Nucleus accumbens (tissue), 56 donors: ENCODE data around the gene POU2AF1.

Source experiments
- DNase-seq, 56 donors: peaks; one replicate each; lab custom pipeline; 2025; lab: John Stamatoyannopoulos, UW

The POU2AF1 gene

GRCh38 chr11:111351374-111352055, 27.6 kb downstream of the POU2AF1 start:
- no peak for DNase-seq

GRCh38 chr11:111350811-111351210, 28.3 kb downstream of the POU2AF1 start:
- no peak for DNase-seq

GRCh38 chr11:111349191-111349695, 29.8 kb downstream of the POU2AF1 start:
- no peak for DNase-seq

GRCh38 chr11:111348147-111348546, 30.9 kb downstream of the POU2AF1 start:
- DNase-seq: no peak

GRCh38 chr11:111347723-111348115, 31.4 kb downstream of the POU2AF1 start:
- no peak for DNase-seq

- DNase-seq: no peak
These were observed 31.9 kb downstream of the POU2AF1 start for GRCh38 chr11:111347002-111347722.

- DNase-seq: no peak
These were observed 35.0 kb downstream of the POU2AF1 start for GRCh38 chr11:111344032-111344431.

- DNase-seq: no peak
These were observed 36.7 kb downstream of the POU2AF1 start for GRCh38 chr11:111342329-111342728.

- DNase-seq: no peak
These were observed 39.2 kb downstream of the POU2AF1 start for GRCh38 chr11:111339758-111340388.

GRCh38 chr11:111336582-111337256, 42.4 kb downstream of the POU2AF1 start:
- no peak for DNase-seq

GRCh38 chr11:111336062-111336461, 43.0 kb downstream of the POU2AF1 start:
- DNase-seq: no peak

- DNase-seq: no peak
These were observed 43.5 kb downstream of the POU2AF1 start for GRCh38 chr11:111335549-111335948.

- no peak for DNase-seq
These were observed 44.3 kb downstream of the POU2AF1 start for GRCh38 chr11:111334532-111335502.

- no peak for DNase-seq
These were observed 47.2 kb downstream of the POU2AF1 start for GRCh38 chr11:111331711-111332479.

GRCh38 chr11:111330234-111330893, 48.7 kb downstream of the POU2AF1 start:
- no peak for DNase-seq

GRCh38 chr11:111329306-111330204, 49.5 kb downstream of the POU2AF1 start:
- DNase-seq: peak in 29 of 56 donors; percentile 8 to 82 (median 42)

- peak in 5 of 56 donors; percentile 11 to 25 (median 14) for DNase-seq
These were observed 51.0 kb downstream of the POU2AF1 start for GRCh38 chr11:111327908-111328624.
